Activated T-cell treated with anti-CD3 and anti-CD28 coated beads, Interleukin-2, amount 50 U/mL, for 72 hours (primary cell): ENCODE data around the gene UPB1. TPM values are rescaled to one million over a fixed set of nuclear protein-coding genes. Genes with fewer than 3 reads are reported as not detected.

Experiments
- ATAC-seq, 2 donors: fragments of 150-1000 bp; cut with Tn5 transposase; replicated peaks in 1 of 2; 2 replicates each; pipeline ENCODE4 v1.10.0; 2021; ENCODE audit warnings: moderate library complexity in 2 of 2, mild to moderate bottlenecking in 1 of 2
- DNase-seq, 2 donors: peaks; one replicate each; pipeline ENCODE4 v3.0.0; 2021 to 2022; ENCODE audit warnings: mixed read lengths in 1 of 2
- H3K27ac Mint-ChIP-seq: one replicate; pipeline ENCODE4 v1.8.0; 2022; ENCODE audit warnings: mild to moderate bottlenecking, moderate library complexity, mixed read lengths
- H3K27me3 Mint-ChIP-seq: one replicate; pipeline ENCODE4 v1.8.0; 2022; ENCODE audit warnings: low read depth, mixed read lengths
- H3K36me3 Mint-ChIP-seq, 2 donors: one replicate each; pipeline ENCODE4 v1.8.0; 2022; ENCODE audit warnings: mixed read lengths in 2 of 2, mild to moderate bottlenecking in 1 of 2; ENCODE audit not compliant: insufficient read depth in 2 of 2
- H3K4me1 Mint-ChIP-seq: one replicate; pipeline ENCODE4 v1.8.0; 2022; ENCODE audit warnings: low read depth, mixed read lengths
- H3K4me3 Mint-ChIP-seq, 2 donors: one replicate each; pipeline ENCODE4 v1.8.0; 2022; ENCODE audit warnings: mild to moderate bottlenecking in 2 of 2, mixed read lengths in 2 of 2, moderate library complexity in 2 of 2
- H3K9me3 Mint-ChIP-seq, 2 donors: one replicate each; pipeline ENCODE4 v1.8.0; 2022; ENCODE audit warnings: mixed read lengths in 2 of 2
- total RNA-seq, 2 donors: library from RNA; stranded (reverse); gene quantifications; one replicate each; pipeline ENCODE4 v1.2.3, GENCODE V29; 2022

UPB1 gene
- total RNA-seq, 2 donors from 2014 or later = 0.26 to 1.2 TPM

DNA sequence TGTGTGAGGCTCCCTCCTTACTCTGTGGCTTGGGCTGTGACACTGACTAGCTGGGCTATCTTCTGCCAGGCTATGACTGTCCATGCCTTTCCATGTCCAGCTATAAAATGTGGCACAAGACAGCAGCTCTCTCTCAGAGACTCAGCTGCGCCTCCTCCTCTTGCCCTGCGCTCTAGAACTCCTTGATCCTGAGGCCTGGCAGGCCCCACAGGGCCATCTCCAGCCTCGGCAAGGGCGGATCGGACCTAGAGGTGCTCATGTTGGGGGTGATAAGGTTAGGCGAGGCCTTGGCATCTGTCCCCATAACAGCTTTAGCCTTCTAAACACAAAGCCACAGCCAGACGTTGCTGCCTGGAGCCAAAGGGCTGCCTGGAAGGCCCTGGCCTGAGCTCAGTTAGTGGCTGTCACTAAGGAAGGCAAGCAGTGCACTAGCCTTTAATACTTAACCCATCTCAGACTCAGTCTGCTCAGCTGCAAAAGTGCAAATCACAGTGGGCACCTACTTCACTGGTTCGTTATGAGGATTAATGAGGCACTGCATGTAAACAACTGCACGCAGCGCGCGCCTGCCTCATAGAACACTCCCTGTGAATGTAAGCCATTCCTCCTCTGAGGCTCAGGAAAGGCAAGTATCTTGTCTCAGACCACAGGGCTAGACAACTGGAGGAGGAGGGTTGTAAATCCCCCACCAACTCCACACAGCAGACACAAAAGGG lies 58.6 kb downstream of the UPB1 start:
- Mint-ChIP-seq H3K27ac (peak overlapping the region; percentile 90), H3K27me3 (no peaks in the 10 kb centered on the region), H3K9me3 (no peaks in the 10 kb centered on the region), H3K4me3 (peak overlapping the region; percentile 94 to 100), H3K4me1 (peaks cover 50% of the 10 kb centered on the region), H3K36me3 (peaks cover 19 to 28% of the 10 kb centered on the region in 2 donors)
- DNase-seq = no peak
- ATAC-seq = no peak

DNA sequence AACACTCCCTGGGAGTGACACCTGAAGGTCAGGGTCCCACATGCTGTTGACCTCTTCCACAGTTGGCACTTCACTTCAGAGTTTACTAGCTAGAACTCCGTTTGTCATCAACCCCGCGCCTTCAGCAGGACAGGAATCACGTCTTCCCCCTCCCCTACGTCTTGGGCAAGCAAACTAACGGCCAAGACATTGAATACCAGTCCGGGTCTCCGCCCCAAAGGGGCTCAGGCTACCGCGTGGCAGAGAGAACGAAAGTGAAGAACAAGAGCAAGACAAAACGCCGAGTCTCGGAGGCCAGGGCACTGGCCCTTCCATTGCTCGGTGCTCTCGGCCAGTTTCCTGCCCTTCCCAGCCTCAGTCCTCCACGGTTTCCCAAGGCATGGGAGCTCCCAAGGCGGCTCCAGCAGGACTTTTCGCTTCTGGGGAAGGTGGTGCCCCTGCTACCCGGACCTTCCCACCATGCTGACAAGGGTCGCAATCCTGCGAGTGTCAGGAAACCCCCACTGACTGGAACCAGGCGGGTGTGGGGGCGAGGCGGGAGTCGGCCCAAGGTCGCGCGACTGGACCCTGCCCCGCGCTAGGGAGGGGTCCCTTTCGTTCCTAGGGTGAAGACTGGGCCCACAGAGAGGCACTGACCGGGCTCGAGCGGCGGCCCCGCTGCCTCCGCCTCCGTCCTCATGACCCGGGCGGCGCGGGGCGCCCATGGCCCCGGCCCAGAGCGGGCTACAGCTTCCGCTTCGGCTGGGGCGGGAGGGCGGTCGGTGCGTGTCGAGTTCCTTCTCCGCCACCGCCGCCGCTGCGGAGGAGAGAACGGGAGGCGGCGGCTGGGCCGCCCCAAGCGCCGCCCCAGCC lies 59.4 kb downstream of the UPB1 start, which contains the start of gene GUCD1:
GUCD1 (minus strand) TSS at position 826 of the 852 bp plus-strand sequence; CDS start at position 679, 147 bp downstream.
- H3K27me3 Mint-ChIP-seq = no peaks in the 10 kb centered on the region
- H3K4me1 Mint-ChIP-seq = peaks cover 54% of the 10 kb centered on the region
- H3K9me3 Mint-ChIP-seq = no peaks in the 10 kb centered on the region
- peak within 1 kb of the TSS; percentile 98 for H3K27ac Mint-ChIP-seq
- DNase-seq (peak; percentile 31 to 35), ATAC-seq (no peak)
- H3K36me3 Mint-ChIP-seq = peaks cover 21 to 29% of the 10 kb centered on the region in 2 donors
- H3K4me3 Mint-ChIP-seq = peak within 1 kb of the TSS; percentile 94 to 100

DNA sequence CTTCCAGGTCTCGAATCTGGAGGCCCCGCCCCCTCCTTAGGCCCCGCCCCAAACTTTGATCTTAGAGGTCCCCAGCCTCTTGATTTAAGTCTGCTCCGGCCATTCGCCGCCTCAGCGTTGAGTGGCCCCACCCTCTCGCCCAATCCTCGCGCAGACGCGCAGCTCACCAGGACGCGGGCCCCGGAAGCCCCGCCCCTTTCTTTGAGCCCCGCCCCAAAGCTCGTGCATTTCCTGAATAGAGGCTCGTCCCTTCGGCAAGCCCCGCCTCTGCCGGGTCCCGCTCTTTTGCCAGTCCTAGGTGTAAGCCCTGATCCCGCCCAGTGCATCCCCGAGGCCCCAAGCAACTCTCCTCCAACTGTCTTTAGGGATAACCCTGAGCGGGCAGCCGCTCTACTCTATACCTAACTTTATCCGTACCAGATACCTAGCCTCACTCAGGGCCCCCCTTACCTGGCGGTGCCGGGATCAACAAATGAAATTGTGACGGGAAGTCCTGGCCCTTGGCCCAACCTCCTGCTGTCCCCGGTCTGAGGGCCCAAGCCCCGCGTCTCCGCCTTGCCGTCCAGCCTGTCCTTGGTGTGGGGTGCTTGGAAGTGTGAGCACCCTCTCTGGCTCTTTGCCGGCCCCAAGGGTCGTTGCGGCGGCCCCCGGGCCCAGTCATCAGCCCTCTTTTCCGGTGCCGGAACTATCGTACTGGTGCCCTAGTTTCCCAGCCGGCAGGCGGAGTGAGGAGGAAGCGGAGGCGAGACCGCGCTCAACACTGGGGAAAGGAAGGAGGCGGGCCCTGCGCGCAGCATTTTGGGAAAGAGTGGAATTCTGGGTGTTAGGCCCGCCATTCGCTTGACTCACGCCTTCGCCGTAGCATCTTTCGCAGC lies 60.3 kb downstream of the UPB1 start, which contains the start of gene SNRPD3:
SNRPD3 (plus strand) TSS at position 835 of the 875 bp plus-strand sequence. CDS start 1,676 bp downstream, outside the sequence.
- Mint-ChIP-seq H3K36me3 (peaks cover 21 to 29% of the 10 kb centered on the region in 2 donors), H3K27ac (peak within 1 kb of the TSS; percentile 98), H3K4me3 (peak within 1 kb of the TSS; percentile 94 to 100), H3K9me3 (no peaks in the 10 kb centered on the region), H3K27me3 (no peaks in the 10 kb centered on the region), H3K4me1 (peaks cover 62% of the 10 kb centered on the region)
- DNase-seq (peak; percentile 98), ATAC-seq (peak; percentile 86 to 88)

DNA sequence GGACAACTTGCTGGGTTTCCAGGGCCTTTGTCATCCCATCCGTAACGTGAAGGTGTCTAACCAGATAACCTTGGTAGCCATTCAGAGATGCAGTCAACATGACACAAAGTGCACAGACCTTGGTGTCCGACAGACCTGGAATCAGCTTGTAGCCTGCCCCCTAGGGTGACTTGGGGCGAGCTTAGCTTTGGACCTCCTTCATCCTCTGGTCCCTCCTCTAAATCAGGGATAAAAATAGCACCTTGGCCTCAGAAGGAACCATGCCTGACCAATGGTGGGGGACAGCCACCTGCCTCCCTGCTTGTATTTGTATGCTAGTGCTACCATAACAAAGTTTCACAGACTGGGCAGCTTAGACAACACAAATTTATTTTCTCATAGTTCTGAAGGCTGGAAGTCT lies 64.3 kb downstream of the UPB1 start:
- peak overlapping the region; percentile 36 for H3K27ac Mint-ChIP-seq
- H3K36me3 Mint-ChIP-seq = peaks cover 21 to 22% of the 10 kb centered on the region in 2 donors
- ATAC-seq (no peak), DNase-seq (no peak)
- peaks cover 72% of the 10 kb centered on the region for H3K4me1 Mint-ChIP-seq
- no peak overlapping the region for H3K4me3 Mint-ChIP-seq
- H3K9me3 Mint-ChIP-seq = no peaks in the 10 kb centered on the region
- H3K27me3 Mint-ChIP-seq = no peaks in the 10 kb centered on the region

DNA sequence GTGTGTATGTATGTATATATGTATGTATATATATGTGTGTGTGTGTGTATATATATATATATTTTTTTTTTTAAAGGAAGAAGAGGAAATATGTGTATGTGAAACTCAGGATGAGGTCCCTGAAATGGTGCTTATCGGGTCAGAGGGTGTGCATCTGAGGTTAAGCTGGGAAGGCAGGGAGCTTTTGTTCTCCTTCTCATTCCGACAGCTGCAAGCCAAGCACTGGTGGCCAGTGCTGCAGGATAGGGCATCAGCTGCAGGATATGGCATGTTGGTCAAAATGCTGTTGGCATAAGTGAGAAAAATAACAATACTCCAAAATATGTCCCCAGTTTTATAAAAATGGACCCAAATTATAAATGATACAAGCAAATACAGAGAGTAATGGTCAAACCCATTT lies 68.1 kb downstream of the UPB1 start:
- Mint-ChIP-seq H3K27ac (peak overlapping the region; percentile 50), H3K4me1 (peaks cover 65% of the 10 kb centered on the region), H3K9me3 (no peaks in the 10 kb centered on the region), H3K4me3 (no peak overlapping the region), H3K27me3 (no peaks in the 10 kb centered on the region), H3K36me3 (peaks cover 8 to 16% of the 10 kb centered on the region in 2 donors)
- DNase-seq (no peak), ATAC-seq (no peak)

DNA sequence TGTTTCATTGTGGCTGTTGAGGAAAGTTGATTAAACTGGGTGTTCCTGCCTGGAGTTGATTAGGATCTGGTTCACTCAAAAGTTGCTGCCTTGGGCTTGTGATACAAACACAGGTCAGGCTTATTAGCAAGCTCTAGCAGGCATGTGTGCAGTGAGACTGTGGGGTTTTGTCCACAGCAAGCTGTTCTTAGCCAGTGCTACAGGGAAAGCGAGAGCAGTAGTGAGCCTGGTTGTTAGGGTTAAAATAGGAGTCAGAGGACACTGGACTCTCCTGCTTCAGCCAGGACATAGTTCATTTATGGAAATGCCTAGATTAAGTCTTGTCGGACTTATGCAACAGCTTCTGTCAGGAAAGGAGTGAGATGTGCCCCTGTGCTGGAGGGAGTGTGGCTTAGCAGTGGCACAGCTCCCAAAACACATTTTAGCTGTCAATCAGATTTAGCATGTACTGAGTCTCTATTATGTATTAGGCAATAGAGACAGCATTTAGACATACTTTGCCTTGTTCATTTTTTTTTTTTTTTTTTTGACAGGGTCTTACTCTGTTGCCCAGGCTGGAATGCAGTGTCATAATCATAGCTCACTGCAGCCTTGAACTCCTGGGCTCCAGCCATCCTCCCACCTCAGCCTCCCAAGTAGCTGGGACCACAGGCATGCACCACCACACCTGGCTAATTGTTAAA lies 69.4 kb downstream of the UPB1 start:
- no peak for ATAC-seq
- peaks cover 3 to 9% of the 10 kb centered on the region in 2 donors for H3K36me3 Mint-ChIP-seq
- H3K4me3 Mint-ChIP-seq = no peak overlapping the region
- H3K27me3 Mint-ChIP-seq = no peaks in the 10 kb centered on the region
- H3K27ac Mint-ChIP-seq = peak overlapping the region; percentile 8
- peaks cover 56% of the 10 kb centered on the region for H3K4me1 Mint-ChIP-seq
- no peak for DNase-seq
- H3K9me3 Mint-ChIP-seq = no peaks in the 10 kb centered on the region

DNA sequence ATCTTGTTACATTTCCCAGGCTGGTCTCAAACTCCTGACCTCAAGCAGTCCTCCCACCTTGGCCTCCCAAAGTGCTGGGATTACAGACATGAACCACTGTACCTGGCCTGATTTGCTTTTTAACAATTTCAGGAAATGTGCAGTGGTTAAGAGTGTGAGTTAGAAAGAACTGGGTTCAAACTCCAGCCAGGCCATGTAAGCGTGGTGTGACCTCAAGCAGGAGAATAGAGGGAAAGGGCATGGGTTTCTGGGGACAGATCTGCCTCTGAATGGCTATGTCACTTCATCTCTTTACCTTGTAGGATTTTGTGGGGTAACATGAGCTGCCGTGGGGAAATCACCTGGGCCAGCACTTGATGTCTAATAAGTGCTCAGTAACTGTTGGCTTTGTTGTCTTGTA lies 69.9 kb downstream of the UPB1 start:
- H3K27ac Mint-ChIP-seq = peak overlapping the region; percentile 65
- H3K36me3 Mint-ChIP-seq = peaks cover 3 to 9% of the 10 kb centered on the region in 2 donors
- no peak overlapping the region for H3K4me3 Mint-ChIP-seq
- no peak for ATAC-seq
- DNase-seq = no peak
- H3K9me3 Mint-ChIP-seq = no peaks in the 10 kb centered on the region
- no peaks in the 10 kb centered on the region for H3K27me3 Mint-ChIP-seq
- peaks cover 51% of the 10 kb centered on the region for H3K4me1 Mint-ChIP-seq

DNA sequence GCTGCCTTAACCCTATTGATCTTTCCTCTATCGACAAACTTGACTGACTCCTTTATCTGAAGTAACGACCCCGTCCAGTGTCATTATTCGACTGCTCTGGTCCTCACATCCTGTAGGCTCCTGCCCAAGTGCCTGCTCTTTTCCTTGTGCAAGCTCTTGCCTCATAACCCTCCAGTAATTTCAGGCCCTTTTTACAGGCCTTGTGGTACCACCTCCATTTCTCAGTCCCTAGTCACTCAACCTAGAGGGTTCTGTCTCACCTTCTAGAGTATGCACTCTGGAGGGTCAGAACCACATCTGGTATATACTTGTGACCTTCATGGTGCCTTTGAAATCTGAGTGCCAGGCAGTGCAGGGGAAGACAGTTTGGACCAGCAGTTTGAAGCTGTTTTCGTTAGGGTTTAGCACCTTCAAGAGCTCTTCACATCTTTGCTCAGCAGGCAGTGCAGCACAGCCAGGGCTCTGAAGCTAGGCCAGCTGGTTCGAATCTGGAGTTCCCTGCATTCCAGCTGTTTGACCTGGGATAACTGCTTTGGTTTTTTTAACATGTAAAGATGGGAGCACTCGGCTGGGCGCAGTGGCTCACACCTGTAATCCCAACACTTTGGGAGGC lies 71.9 kb downstream of the UPB1 start:
- H3K27ac Mint-ChIP-seq = no peak overlapping the region
- H3K27me3 Mint-ChIP-seq = no peaks in the 10 kb centered on the region
- H3K36me3 Mint-ChIP-seq = peaks cover 3 to 12% of the 10 kb centered on the region in 2 donors
- ATAC-seq (no peak), DNase-seq (no peak)
- H3K4me1 Mint-ChIP-seq = peaks cover 35% of the 10 kb centered on the region
- H3K9me3 Mint-ChIP-seq = no peaks in the 10 kb centered on the region
- no peak overlapping the region for H3K4me3 Mint-ChIP-seq

DNA sequence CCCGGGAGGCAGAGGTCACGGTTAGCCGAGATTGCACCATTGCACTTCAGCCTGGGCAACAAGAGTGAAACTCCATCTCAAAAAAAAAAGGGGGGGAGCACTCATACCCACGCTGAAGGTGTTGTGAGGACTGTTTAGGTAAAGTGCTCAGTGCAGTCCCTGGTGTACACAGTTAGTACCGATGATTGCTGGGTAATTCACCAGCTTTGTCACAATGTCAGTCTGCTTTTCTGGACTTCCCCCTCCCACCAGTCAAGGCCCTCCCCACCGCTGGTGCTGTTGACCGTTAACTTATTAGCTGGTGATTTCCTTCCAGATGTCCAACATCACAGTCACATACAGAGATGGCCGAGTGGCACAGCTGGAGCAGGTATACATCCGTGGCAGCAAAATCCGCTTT lies 72.5 kb downstream of the UPB1 start:
- no peak overlapping the region for H3K27ac Mint-ChIP-seq

DNA sequence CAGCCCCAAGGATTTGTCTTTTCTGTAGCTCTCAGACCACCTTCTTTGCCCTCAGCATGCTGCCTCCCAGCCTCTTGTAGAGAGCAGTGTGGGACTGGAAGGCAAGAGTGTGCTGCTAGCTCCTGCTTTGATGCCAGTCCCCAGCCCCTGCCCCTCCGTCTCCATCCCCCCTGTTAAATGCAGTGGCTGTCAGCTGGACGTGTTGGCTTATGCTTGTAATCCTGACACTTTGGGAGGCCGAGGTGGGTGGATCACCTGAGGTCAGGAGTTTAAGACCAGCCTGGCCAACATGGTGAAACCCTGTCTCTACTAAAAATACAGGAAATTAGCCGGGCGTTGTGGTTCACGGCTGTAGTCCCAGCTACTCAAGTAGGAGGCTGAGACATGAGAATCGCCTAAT lies 76.1 kb downstream of the UPB1 start:
- H3K27me3 Mint-ChIP-seq = no peaks in the 10 kb centered on the region
- no peaks in the 10 kb centered on the region for H3K9me3 Mint-ChIP-seq
- no peak for ATAC-seq
- no peak overlapping the region for H3K27ac Mint-ChIP-seq
- H3K4me3 Mint-ChIP-seq = no peak overlapping the region
- no peak for DNase-seq
- H3K4me1 Mint-ChIP-seq = peaks cover 6% of the 10 kb centered on the region
- peaks cover 5 to 31% of the 10 kb centered on the region in 2 donors for H3K36me3 Mint-ChIP-seq

More for the DNA sequence above, 72.5 kb downstream of the UPB1 start:
- no peak for DNase-seq
- H3K4me1 Mint-ChIP-seq = peaks cover 30% of the 10 kb centered on the region
- H3K4me3 Mint-ChIP-seq = no peak overlapping the region
- H3K9me3 Mint-ChIP-seq = no peaks in the 10 kb centered on the region
- H3K36me3 Mint-ChIP-seq = peaks cover 4 to 18% of the 10 kb centered on the region in 2 donors
- H3K27me3 Mint-ChIP-seq = no peaks in the 10 kb centered on the region
- ATAC-seq = no peak

DNA sequence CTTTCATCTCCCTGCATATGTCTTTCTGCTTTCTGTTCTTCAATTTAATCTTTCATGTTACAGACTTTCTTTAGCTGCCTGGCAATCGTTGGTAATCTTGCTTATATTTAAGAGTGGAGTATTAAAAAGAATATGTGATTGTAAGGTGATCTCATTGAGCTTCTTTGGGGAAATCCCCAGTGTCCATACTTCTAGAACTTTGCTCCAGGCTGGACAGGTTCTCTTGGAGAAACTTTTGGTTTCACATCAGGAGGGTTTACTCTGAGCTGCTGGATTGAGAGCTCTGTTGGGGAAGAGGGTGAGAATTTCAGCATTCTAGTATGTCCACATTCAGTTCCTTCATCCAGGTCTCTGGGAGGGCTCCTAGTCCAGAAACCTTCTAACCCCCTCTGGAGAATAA lies 81.6 kb downstream of the UPB1 start:
- DNase-seq (no peak), ATAC-seq (no peak)
- Mint-ChIP-seq H3K4me3 (no peak overlapping the region), H3K4me1 (no peaks in the 10 kb centered on the region), H3K9me3 (no peaks in the 10 kb centered on the region), H3K27me3 (no peaks in the 10 kb centered on the region), H3K27ac (peak overlapping the region; percentile 28), H3K36me3 (peaks cover 5 to 30% of the 10 kb centered on the region in 2 donors)
